HT-29 (cell line): ENCODE data around the gene PKNOX2. TPM values are rescaled to one million over a fixed set of nuclear protein-coding genes. Genes with fewer than 3 reads are reported as not detected.
A peak's percentile ranks its signal among the peaks of the same experiment; 100 is the strongest.

ENCODE experiments used
- DNase-seq: peaks from one replicate; pipeline ENCODE4 v3.0.0-alpha.2; 2015; ENCODE audit warnings: low spot score
- total RNA-seq: library from RNA; depleted of rRNA; stranded (reverse); fragments of >200 nt; shearing (Covaris generic); gene quantifications from 2 replicates; pipeline ENCODE4 v1.2.3, GENCODE V29; 2014; rRNA removed

The PKNOX2 gene
- total RNA-seq = not detected in 2 replicates

GRCh38 chr11:125164422-125165110, at the start of gene PKNOX2:
TSS of gene PKNOX2 (plus strand) at chr11:125164751. CDS start at chr11:125351306, 186,555 bp downstream.
- peak; percentile 24 for DNase-seq

GRCh38 chr11:125117429-125117828, 47.1 kb upstream of the PKNOX2 start:
- no peak for DNase-seq

DNA sequence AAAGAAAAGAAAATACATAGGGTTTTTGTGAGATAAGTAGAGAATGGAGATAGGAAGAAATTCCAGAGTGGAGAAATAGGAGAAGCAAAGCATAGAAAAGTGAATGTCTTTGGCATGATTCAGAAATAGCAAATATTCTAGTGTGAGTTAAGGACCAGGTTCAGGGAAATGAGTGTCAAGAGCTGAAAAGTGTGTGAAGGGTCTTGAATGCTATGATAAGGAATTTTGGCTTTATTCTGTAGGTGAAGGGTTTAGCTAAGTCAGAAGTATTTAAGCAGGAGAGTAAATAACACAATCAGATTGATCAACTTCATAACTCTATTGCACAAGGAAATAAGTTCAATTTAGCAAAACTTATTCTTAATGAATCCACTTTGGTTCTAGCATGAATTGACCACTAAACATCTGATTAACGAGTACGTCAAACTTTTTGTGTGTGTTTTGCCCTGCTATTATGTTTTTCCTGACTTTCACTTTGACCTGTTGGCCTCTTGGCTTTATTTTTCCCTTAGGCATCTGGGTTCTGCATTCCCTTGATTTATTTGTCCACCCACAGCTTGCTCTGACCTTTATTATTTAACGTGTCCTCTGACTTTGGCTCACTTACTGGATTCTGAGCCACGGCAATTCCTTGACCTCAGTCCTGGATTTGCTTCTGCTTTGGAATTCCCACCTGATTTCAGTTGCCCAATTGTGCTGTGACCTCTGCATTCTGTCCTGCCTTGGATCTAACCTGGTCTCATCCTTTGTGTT, 41.2 kb upstream of the PKNOX2 start:
- DNase-seq = no peak

- peak; percentile 83 for DNase-seq
Observed at GRCh38 chr11:125123947-125124617, 40.5 kb upstream of the PKNOX2 start.

DNA sequence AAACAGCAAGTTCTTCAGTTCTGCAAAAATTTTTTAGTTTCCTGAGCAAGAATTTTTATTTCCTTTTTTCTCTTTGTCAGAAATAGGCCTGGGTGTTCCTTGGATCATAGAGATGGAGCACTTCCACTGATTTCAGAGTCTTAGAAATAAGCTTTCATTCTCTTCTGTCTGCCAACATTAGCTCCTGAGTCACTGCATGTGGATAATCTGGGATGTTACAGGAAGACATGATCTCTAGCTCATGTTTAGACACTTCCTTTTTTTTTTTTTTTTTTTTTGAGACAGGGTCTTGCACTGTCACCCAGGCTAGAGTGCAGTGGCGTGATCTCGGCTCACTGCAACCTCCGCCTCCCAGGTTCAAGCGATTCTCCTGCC, 39.9 kb upstream of the PKNOX2 start:
- DNase-seq = no peak

GRCh38 chr11:125128450-125128849, 36.1 kb upstream of the PKNOX2 start:
- DNase-seq = no peak

GRCh38 chr11:125129316-125129993, 35.1 kb upstream of the PKNOX2 start:
- no peak for DNase-seq

- no peak for DNase-seq
Observed at GRCh38 chr11:125132071-125132470, 32.5 kb upstream of the PKNOX2 start.

DNA sequence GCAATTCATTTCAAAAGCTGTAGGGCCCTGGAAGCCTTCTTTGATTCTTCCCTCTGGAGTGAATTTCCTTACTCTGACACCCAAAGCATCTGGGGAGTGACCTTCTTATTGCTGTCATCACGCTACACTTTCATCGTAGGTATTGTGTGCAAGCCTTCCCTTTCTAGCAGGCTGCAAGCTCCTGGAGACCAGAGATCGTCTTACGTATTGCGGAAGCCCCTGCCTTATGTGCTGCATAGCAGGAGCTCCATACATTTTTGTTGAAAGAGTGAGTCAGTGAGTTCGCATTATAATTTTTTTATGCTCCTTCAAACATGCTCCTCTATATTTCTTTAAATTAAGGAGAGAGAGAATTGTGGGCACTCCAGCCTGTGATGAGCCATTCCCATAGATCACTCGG, 32.0 kb upstream of the PKNOX2 start:
- no peak for DNase-seq

DNA sequence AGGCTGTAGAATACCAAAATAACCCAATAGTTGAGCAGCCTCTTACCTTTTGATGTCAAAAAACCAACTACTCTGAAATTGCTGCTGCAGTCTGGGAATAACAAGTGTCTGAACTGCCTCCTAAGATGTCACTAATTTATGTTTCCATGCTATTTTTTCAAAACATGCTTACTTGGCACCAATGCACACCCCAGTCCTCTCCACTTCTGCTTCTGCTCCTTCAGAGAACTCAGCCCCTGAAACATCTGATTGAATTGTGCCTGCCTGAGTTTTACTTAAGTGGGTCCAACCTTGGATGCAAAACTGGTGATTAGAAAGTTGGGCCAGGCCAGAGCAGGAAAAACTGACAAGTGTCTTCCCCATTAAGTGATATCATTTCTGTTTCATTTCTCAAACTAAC, 28.6 kb upstream of the PKNOX2 start:
- DNase-seq = no peak

- no peak for DNase-seq
Observed at GRCh38 chr11:125138966-125139365, 25.6 kb upstream of the PKNOX2 start.

DNA sequence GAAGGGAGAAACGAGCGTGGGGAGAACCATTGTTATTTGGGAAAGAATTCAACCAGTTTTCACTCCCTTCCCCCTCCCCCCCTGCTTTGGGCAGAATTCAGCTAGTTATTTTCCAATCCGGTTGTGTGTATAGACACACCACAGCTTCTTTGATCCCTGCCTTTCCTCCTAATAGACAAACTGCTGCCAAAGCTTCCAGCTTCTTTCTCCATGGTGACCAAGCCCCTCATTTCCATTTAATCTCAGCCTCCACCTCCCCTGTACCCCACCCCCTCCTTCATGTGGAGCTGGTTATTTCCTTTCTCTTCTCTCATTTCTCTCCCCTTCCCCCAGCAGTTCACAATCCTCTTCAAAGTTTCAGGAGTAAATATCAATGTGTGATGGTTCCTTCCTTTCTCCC, 24.8 kb upstream of the PKNOX2 start:
- no peak for DNase-seq

DNA sequence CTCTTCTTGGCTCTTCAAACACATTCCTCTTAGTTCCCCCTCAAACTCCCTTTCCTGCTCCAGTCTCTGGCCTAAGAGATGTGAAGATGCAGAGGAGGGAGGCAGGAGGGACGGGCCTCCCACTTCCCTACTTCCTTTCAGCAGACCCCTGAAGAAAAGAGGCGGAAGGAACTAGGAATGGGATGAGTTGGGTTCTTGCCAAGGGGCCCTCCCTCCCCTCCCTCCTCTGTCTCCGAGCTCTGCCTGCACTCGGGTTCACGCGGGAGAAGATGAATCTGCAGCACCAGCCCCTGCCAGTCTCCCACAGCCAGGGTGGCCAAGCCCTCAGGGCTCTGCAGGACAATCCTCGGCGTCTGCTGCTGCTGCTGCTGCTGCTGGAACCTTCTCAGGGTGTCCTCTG, 24.3 kb upstream of the PKNOX2 start:
- no peak for DNase-seq

DNA sequence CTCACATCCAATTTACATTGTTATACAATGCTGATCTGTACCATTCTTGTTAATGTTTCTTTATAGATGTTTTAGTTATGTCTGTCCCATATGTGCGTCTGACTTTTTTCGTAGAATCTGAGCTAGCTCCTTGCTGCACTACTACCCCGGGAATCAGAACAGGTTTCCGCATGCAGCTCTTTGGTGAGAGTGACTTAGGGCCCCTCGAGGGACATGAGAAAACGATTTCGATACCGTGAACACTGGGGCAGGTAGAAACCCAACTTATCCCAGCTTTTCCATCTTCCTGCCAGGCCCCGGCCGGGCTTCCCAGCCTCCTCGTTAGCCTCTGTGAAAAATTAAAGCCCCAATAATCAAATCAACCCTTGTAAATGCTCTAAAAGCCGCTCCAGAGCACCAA, 23.4 kb upstream of the PKNOX2 start:
- no peak for DNase-seq

GRCh38 chr11:125141686-125142535, 22.6 kb upstream of the PKNOX2 start:
- peak; percentile 55 for DNase-seq

DNA sequence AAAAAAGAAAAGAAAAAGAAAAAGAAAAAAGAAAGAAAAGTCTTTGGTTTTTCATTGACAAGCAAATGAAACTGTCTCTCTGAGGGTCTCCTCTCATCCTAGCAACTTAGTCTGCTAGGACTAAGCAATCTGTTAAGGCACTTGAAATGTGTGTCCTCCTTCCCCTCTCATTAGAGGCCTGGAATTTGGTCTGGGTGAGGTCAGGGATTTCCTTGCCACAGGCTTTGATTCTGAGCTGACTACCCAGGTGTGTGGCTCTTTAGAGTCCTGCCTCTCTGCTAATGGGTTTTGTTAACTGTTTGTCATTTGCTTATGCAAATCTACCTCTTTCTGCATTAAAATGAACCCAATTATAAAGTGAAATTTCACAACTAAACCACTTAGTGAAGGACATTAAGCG, 18.3 kb upstream of the PKNOX2 start:
- DNase-seq = no peak

- DNase-seq = no peak
Observed at GRCh38 chr11:125147280-125147679, 17.3 kb upstream of the PKNOX2 start.

DNA sequence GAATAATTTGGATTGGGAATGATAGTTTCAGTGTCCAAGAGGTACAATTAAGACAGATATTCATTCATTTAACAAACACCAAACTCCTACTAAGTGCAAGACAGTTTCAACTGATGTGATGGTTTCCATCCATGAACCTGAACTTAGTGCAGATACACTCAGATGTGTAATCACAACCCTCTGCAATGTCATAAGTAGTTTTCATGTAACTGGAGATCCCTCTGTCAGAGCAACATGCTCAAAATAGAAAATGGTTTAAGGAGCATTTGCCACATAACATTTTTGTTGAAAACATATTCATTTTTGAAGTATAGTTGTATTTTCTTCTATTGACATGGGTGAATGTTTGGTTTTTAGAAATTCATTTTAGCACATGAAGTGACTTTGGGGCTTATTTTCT, 16.5 kb upstream of the PKNOX2 start:
- no peak for DNase-seq

- no peak for DNase-seq
Observed at GRCh38 chr11:125148743-125149142, 15.8 kb upstream of the PKNOX2 start.

GRCh38 chr11:125153837-125154236, 10.7 kb upstream of the PKNOX2 start:
- no peak for DNase-seq
